Measurements from ENCODE around the gene GK.

- no peak for TF ChIP-seq CTCF (IDR thresholded peaks at IDR 0.05)
- TF ChIP-seq ZFX (IDR thresholded peaks at IDR 0.05; ENCODE audit: borderline replicate concordance) = no peak
Measured at GRCh38 chrX:30779453-30780030, 126.3 kb downstream of the GK start.

Measured in 22Rv1 (cell line).